Activated CD8-positive, alpha-beta memory T cell treated with anti-CD3 and anti-CD28 coated beads for 36 hours (primary cell): ENCODE data around the gene SGCD. TPM values are rescaled to one million over a fixed set of nuclear protein-coding genes. Genes with fewer than 3 reads are reported as not detected.

Experiments used
- CTCF ChIA-PET: fragments of 350-600 bp; sonication (Branson Sonifier 250); formaldehyde crosslinking; loops from one replicate; lab custom pipeline; 2021; ENCODE audit warnings: antibody characterized with exemption; lab: Charles Lee
- POLR2A ChIA-PET: fragments of 350-600 bp; sonication (Branson Sonifier 250); formaldehyde crosslinking; loops from one replicate; lab custom pipeline; 2021; ENCODE audit warnings: antibody characterized with exemption; lab: Charles Lee
- total RNA-seq, 2 experiments: library from RNA; stranded (reverse); gene quantifications; one replicate each; pipeline ENCODE4 v1.2.3, GENCODE V29; 2021

Gene SGCD
- total RNA-seq, 2 experiments from 2014 or later: 0.02 to 0.08 TPM

- ChIA-PET CTCF (no interaction called here), POLR2A (no interaction called here)
Observed at GRCh38 chr5:156779436-156779835, 452.5 kb downstream of the SGCD start.

GRCh38 chr5:156783092-156783491, 456.1 kb downstream of the SGCD start:
- POLR2A ChIA-PET: no interaction called here
- CTCF ChIA-PET: no interaction called here

- POLR2A ChIA-PET: no interaction called here
Observed at GRCh38 chr5:156794687-156795086, 467.7 kb downstream of the SGCD start.

GRCh38 chr5:156798201-156798600, 471.2 kb downstream of the SGCD start:
- ChIA-PET POLR2A (no interaction called here), CTCF (no interaction called here)

More at GRCh38 chr5:156794687-156795086, 467.7 kb downstream of the SGCD start:
- CTCF ChIA-PET: no interaction called here

- POLR2A ChIA-PET: no interaction called here
- CTCF ChIA-PET: no interaction called here
Observed at GRCh38 chr5:156799171-156799570, 472.2 kb downstream of the SGCD start.

- ChIA-PET POLR2A (no interaction called here), CTCF (no interaction called here)
Observed at GRCh38 chr5:156800929-156801328, 474.0 kb downstream of the SGCD start.

- CTCF ChIA-PET: no interaction called here
- POLR2A ChIA-PET: no interaction called here
Observed at GRCh38 chr5:156802501-156802900, 475.5 kb downstream of the SGCD start.

GRCh38 chr5:156803404-156803803, 476.4 kb downstream of the SGCD start:
- CTCF ChIA-PET: interaction anchor here (0.8 kb wide), 1 partner anchor 37 kb away, joined by 3 read pairs; no protein-coding TSS in a partner anchor
- POLR2A ChIA-PET: no interaction called here

- ChIA-PET CTCF (no interaction called here), POLR2A (no interaction called here)
Observed at GRCh38 chr5:156812959-156813358, 486.0 kb downstream of the SGCD start.

GRCh38 chr5:156815988-156816599, 489.1 kb downstream of the SGCD start:
- POLR2A ChIA-PET: no interaction called here

More at GRCh38 chr5:156815988-156816599, 489.1 kb downstream of the SGCD start:
- CTCF ChIA-PET: no interaction called here
